GM21367 (cell line): ENCODE measurements around the gene OSBPL10.

Source experiments
- ATAC-seq: cut with Tn5 transposase; IDR thresholded peaks from one replicate; pipeline ENCODE4 v1.9.1; 2021; ENCODE audit not compliant: unreplicated experiment

The OSBPL10 gene

DNA sequence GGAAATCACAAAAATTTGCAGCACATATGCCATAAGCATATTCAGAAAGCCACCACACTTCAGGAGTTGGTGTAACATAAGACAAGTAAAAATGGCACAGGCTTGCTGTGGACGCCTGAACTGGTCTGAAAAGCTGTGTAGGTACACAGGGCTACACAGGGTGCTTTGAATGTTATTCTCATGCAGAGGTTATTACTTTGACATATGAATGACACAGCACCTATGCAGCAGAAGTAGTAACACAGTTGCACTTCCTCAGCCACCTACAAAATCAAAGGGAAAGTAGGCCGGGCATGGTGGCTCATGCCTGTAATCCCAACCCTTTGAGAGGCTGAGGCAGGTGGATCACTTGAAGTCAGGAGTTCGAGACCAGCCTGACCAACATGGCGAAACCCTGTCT is 54.5 kb downstream of the OSBPL10 start:
- no peak for ATAC-seq

DNA sequence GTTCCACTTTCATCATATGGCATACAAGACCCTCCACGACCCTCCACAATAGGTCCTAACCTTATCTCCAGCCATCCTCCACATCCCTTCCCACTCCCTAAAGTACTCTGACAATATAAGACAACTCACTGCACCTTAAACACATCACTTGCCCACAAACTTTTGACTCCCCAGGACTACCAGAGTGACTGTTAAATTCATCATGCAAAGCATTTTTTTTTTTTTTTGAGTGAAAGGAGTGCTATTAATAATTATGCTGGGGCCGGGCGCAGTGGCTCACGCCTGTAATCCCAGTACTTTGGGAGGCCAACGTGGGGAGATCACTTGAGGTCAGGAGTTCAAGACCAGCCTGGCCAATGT is 55.8 kb downstream of the OSBPL10 start:
- ATAC-seq: no peak

DNA sequence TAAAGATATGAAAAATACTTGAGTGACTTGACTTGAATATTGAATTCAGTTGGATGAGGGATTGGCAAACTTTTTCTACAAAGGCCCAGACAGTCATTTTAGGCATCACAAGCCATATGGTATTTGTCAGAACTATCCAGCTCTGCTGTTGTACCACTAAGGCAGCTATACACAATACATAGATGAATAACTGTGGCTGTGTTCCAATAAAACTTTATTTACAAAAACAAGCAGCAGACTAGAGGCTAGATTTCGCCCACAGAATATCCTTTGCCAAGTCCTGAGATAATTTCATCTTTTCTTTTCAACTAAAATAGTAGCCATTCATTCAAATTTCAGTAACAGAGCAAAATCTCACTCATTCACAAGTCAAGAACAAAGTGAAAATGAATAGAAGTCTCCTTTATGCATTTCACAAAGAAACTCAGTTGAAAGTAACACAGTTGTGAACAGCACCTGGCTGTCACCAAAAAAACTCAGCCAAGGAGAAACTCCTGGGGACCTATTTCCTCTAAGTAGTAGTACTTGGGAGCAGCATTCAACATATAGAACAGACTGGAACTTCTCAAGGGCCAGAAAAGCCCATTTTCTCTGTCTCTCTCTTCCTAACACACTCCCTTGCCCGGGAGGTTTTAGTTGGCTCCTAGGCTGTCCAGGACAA is 56.3 kb downstream of the OSBPL10 start:
- no peak for ATAC-seq

GRCh38 chr3:31922962-31923361 is 58.1 kb downstream of the OSBPL10 start:
- no peak for ATAC-seq

- ATAC-seq: no peak
Measured at GRCh38 chr3:31921837-31922236, 59.2 kb downstream of the OSBPL10 start.

GRCh38 chr3:31920310-31920709 is 60.8 kb downstream of the OSBPL10 start:
- no peak for ATAC-seq

GRCh38 chr3:31919528-31919927 is 61.5 kb downstream of the OSBPL10 start:
- no peak for ATAC-seq

- ATAC-seq: peak; percentile 61
Measured at GRCh38 chr3:31918179-31919150, 62.6 kb downstream of the OSBPL10 start.

GRCh38 chr3:31917303-31918005 is 63.6 kb downstream of the OSBPL10 start:
- peak; percentile 85 for ATAC-seq

GRCh38 chr3:31911643-31912042 is 69.4 kb downstream of the OSBPL10 start:
- no peak for ATAC-seq

- no peak for ATAC-seq
Measured at GRCh38 chr3:31911124-31911523, 69.9 kb downstream of the OSBPL10 start.

GRCh38 chr3:31909455-31909854 is 71.6 kb downstream of the OSBPL10 start:
- no peak for ATAC-seq

- peak; percentile 74 for ATAC-seq
Measured at GRCh38 chr3:31908391-31909097, 72.5 kb downstream of the OSBPL10 start.

DNA sequence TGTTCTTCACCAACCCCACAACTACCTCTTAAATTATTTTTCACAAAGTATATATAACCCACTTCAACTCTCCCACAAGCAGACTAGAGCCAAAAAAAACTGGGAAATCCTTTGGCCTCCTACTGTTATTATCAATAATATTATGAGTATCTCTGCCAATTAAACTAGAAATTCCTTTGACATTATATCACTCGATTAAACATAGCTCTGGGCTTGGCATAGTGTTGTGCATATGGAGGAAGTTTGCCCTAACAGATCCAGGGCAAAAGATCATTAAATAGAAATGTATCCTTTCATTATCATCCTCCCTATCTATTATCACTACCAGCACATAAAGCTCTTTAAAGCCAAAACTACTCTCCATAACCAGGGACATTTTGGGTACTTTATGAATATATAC is 74.9 kb downstream of the OSBPL10 start:
- ATAC-seq: no peak

GRCh38 chr3:31903686-31904431 is 77.2 kb downstream of the OSBPL10 start:
- no peak for ATAC-seq

- ATAC-seq: no peak
Measured at GRCh38 chr3:31900583-31900982, 80.5 kb downstream of the OSBPL10 start.

- ATAC-seq: no peak
Measured at GRCh38 chr3:31896648-31897433, 84.2 kb downstream of the OSBPL10 start.

DNA sequence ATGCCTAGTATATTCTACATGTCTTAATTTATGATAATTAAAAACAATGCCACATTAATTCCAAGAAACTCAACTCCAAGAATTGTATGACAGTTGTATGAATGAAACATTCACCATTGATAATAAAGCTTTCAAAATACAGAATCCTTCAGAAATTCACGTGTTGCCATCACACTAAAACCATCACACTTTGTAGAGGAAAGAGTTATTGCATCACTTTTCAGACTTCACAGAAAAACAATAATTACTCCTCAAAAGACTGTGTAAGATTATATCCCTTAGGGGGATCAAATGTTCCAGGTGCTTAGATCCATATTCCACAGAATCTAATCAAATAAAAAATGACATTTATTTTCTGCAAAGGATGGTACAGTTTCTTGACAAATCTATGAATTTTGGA is 85.0 kb downstream of the OSBPL10 start:
- no peak for ATAC-seq

- ATAC-seq: no peak
Measured at GRCh38 chr3:31895471-31895870, 85.6 kb downstream of the OSBPL10 start.
